ENCODE data around the gene AICDA. TPM values are rescaled to one million over a fixed set of nuclear protein-coding genes. Genes with fewer than 3 reads are reported as not detected.

The AICDA gene
- under 1 TPM in 1 of 2 donors, not detected in 1; 0.28 TPM for total RNA-seq
- polyA plus RNA-seq: not detected

DNA sequence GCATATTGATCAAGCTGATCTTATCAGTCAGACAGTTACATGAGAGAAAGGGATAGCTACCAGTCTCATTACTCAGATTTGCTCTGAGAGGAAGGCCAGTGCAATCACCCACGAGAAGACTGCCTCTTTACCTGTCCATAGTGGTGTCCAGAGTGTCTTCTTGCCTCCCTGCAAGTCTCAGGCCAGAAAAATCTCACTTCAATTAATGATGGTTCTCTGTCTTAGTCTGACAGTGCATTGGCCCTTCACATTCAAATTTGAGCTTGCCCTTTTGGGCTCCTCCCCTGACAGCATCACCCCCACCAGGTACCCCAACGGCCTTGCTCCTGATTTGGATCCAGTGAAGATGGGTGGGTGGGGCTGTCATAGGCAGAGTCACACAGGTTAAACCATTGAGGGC lies at the start of gene AICDA:
Gene AICDA, minus strand, starts transcription at position 231 of the 400 bp plus-strand sequence. Its CDS starts 92 bp downstream, at position 139.
- Histone ChIP-seq H3K9ac (ENCODE audit: low read depth in 1 of 2, low read length in 2 of 2) (no peak within 1 kb of the TSS), H3K27ac (ENCODE audit: low read depth in 1 of 2, low read length in 2 of 2) (no peak within 1 kb of the TSS), H3K4me3 (ENCODE audit: low read depth in 1 of 3, low read length in 3 of 3) (no peak within 1 kb of the TSS), H3K9me3 (ENCODE audit: control insufficient read depth in 4 of 4, low read length in 3 of 4) (no peaks in the 10 kb centered on the region), H3K36me3 (ENCODE audit: control insufficient read depth in 4 of 4, insufficient read depth in 3 of 4, low read depth in 1 of 4, low read length in 3 of 4) (no peaks in the 10 kb centered on the region), H3K4me1 (ENCODE audit: control insufficient read depth in 4 of 4, insufficient read depth in 4 of 4, low read length in 3 of 4) (peaks cover 0 to 2% (median 1%) of the 10 kb centered on the region in 4 donors), H3K27me3 (ENCODE audit: control insufficient read depth in 4 of 4, insufficient read depth in 4 of 4, low read length in 3 of 4) (peaks cover 0 to 2% (median 0%) of the 10 kb centered on the region in 4 donors)
- 74% methylated on average over 2 of the region's 2 CpGs for WGBS
- TF ChIP-seq GABPA (IDR thresholded peaks at IDR 0.05 in 1 of 2, conservative IDR thresholded peaks at IDR 0.05 in 1 of 2): no peak
- TF ChIP-seq, protein P1, sequence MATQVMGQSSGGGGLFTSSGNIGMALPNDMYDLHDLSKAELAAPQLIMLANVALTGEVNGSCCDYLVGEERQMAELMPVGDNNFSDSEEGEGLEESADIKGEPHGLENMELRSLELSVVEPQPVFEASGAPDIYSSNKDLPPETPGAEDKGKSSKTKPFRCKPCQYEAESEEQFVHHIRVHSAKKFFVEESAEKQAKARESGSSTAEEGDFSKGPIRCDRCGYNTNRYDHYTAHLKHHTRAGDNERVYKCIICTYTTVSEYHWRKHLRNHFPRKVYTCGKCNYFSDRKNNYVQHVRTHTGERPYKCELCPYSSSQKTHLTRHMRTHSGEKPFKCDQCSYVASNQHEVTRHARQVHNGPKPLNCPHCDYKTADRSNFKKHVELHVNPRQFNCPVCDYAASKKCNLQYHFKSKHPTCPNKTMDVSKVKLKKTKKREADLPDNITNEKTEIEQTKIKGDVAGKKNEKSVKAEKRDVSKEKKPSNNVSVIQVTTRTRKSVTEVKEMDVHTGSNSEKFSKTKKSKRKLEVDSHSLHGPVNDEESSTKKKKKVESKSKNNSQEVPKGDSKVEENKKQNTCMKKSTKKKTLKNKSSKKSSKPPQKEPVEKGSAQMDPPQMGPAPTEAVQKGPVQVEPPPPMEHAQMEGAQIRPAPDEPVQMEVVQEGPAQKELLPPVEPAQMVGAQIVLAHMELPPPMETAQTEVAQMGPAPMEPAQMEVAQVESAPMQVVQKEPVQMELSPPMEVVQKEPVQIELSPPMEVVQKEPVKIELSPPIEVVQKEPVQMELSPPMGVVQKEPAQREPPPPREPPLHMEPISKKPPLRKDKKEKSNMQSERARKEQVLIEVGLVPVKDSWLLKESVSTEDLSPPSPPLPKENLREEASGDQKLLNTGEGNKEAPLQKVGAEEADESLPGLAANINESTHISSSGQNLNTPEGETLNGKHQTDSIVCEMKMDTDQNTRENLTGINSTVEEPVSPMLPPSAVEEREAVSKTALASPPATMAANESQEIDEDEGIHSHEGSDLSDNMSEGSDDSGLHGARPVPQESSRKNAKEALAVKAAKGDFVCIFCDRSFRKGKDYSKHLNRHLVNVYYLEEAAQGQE (IDR thresholded peaks at IDR 0.05): no peak
- no peak for TF ChIP-seq TAF1 (conservative IDR thresholded peaks at IDR 0.05)
- TF ChIP-seq MAX (IDR thresholded peaks at IDR 0.05): no peak
- TF ChIP-seq, protein P2, sequence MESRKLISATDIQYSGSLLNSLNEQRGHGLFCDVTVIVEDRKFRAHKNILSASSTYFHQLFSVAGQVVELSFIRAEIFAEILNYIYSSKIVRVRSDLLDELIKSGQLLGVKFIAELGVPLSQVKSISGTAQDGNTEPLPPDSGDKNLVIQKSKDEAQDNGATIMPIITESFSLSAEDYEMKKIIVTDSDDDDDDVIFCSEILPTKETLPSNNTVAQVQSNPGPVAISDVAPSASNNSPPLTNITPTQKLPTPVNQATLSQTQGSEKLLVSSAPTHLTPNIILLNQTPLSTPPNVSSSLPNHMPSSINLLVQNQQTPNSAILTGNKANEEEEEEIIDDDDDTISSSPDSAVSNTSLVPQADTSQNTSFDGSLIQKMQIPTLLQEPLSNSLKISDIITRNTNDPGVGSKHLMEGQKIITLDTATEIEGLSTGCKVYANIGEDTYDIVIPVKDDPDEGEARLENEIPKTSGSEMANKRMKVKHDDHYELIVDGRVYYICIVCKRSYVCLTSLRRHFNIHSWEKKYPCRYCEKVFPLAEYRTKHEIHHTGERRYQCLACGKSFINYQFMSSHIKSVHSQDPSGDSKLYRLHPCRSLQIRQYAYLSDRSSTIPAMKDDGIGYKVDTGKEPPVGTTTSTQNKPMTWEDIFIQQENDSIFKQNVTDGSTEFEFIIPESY (IDR thresholded peaks at IDR 0.05): no peak
- no peak for TF ChIP-seq YY1 (IDR thresholded peaks at IDR 0.05)
- TF ChIP-seq FOXA1 (IDR thresholded peaks at IDR 0.05): no peak
- no peak for TF ChIP-seq RAD21 (IDR thresholded peaks at IDR 0.05)
- TF ChIP-seq HNF4G (IDR thresholded peaks at IDR 0.05): no peak
- TF ChIP-seq SP1 (IDR thresholded peaks at IDR 0.05): no peak
- no peak for TF ChIP-seq FOXA2 (IDR thresholded peaks at IDR 0.05)
- TF ChIP-seq RXRA (IDR thresholded peaks at IDR 0.05): no peak
- TF ChIP-seq, protein P3, sequence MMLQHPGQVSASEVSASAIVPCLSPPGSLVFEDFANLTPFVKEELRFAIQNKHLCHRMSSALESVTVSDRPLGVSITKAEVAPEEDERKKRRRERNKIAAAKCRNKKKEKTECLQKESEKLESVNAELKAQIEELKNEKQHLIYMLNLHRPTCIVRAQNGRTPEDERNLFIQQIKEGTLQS (IDR thresholded peaks at IDR 0.05): no peak
- TF ChIP-seq EGR1 (IDR thresholded peaks at IDR 0.05; ENCODE audit: low read depth in 2 of 2): no peak
- TF ChIP-seq HNF4A (conservative IDR thresholded peaks at IDR 0.05): no peak
- no peak for TF ChIP-seq CTCF (IDR thresholded peaks at IDR 0.05; ENCODE audit: low read depth, low read length, missing input control)
- TF ChIP-seq NR2F2 (IDR thresholded peaks at IDR 0.05): no peak
- no peak for DNase-seq (ENCODE audit: low spot score)
